Ectodermal cell (in vitro differentiated cells): Measurements from ENCODE around the gene SH3BP5.

Experiments used
- H3K27ac ChIP-seq: 2 replicates; pipeline ENCODE4 v1.7.0; 2013; ENCODE audit warnings: mild to moderate bottlenecking, low read depth, low read length; ENCODE audit not compliant: insufficient read depth, poor library complexity, severe bottlenecking
- H3K27me3 ChIP-seq: 2 replicates; pipeline ENCODE4 v1.7.0; 2013; ENCODE audit warnings: mild to moderate bottlenecking, low read length; ENCODE audit not compliant: insufficient read depth, control insufficient read depth, poor library complexity, severe bottlenecking
- H3K36me3 ChIP-seq: one replicate; pipeline ENCODE4 v1.7.0; 2013; ENCODE audit warnings: low read length; ENCODE audit not compliant: control insufficient read depth, insufficient read depth
- H3K4me1 ChIP-seq: one replicate; pipeline ENCODE4 v1.7.0; 2013; ENCODE audit warnings: low read length; ENCODE audit not compliant: control insufficient read depth, insufficient read depth
- H3K4me3 ChIP-seq: 2 replicates; pipeline ENCODE4 v1.7.0; 2013; ENCODE audit warnings: low read depth, low read length, control low read depth; ENCODE audit not compliant: insufficient read depth
- H3K9me3 ChIP-seq: 2 replicates; pipeline ENCODE4 v1.7.0; 2013; ENCODE audit warnings: mild to moderate bottlenecking, low read length, moderate library complexity; ENCODE audit not compliant: control insufficient read depth
- WGBS, 2 experiments: methylation state at CpG; one replicate each; pipeline ENCODE4 v1.1.7; 2013; ENCODE audit warnings: missing lambda C conversion rate in 2 of 2; 5-methylcytosine and 5-hydroxymethylcytosine counted together

SH3BP5 gene

DNA sequence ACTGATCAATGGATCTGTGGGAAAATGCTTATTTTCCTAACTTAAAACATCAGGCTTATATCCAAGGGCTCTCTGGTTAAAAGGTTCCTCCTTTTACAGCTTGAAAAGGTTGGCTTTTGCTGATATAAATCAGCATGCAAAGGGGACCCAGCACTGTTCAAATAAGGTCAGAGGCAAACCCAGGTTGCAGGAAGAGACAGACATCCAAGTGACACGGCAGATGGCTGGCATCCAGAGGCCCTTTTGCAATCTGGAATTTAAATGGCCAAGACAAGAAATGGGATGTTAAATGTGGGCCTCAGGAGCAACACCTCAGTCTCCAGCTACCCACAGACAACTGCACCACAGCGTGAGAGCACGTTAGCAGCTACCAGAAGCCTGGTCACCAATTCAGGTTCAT, 6.3 kb downstream of the SH3BP5 start:
- WGBS, 2 experiments = 88 to 93% methylated on average over 3 of the region's 3 CpGs
- Histone ChIP-seq H3K36me3 (no peaks in the 10 kb centered on the region), H3K9me3 (no peaks in the 10 kb centered on the region), H3K27ac (no peak overlapping the region), H3K27me3 (peaks cover 1% of the 10 kb centered on the region), H3K4me1 (peaks cover 28% of the 10 kb centered on the region), H3K4me3 (no peak overlapping the region)

DNA sequence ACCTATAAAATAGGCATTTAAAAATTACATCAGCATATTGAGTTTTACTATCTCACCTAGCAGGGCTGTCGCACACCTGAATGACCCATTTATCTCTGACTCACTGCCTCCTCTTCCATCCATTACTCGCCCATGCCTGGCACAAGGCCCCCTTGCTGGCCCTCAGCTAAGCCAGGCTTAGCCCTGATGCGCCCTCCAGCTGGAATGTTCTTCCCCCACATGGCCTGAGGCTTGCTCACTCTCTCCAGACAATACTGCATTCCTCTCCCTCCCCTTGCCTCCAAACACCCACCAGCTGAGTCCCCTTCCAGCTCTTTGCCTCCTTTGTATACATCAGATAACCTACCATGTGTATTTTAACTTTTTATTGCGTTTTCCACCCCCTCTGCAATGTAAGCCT, 7.2 kb downstream of the SH3BP5 start:
- H3K27me3 ChIP-seq = no peaks in the 10 kb centered on the region
- H3K9me3 ChIP-seq = no peaks in the 10 kb centered on the region
- WGBS, 2 experiments = 55 to 57% methylated on average over 4 of the region's 4 CpGs
- no peak overlapping the region for H3K4me3 ChIP-seq
- H3K36me3 ChIP-seq = no peaks in the 10 kb centered on the region
- peaks cover 21% of the 10 kb centered on the region for H3K4me1 ChIP-seq
- H3K27ac ChIP-seq = no peak overlapping the region

DNA sequence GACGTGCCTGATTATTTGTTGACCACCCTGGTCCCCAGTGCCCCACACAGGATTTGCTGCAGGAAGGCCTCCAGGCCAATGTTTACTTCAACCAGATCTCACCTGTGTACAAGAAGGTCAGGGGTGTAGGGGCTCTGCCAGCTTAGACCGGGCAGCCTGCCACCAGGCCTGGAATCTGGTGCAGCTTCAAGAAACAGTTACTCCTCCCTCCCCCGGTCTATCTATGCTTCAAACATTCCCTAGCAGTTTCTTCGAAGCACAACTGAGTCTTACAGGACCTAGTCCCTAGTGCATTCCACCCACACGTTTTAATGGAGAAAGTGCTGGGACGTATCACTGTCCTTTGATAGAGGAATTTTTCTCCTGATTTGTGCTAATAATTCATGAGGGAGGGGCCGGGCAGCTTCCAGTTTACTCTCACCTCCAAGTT, 8.0 kb downstream of the SH3BP5 start:
- no peaks in the 10 kb centered on the region for H3K36me3 ChIP-seq
- H3K4me1 ChIP-seq = peaks cover 17% of the 10 kb centered on the region
- 78 to 80% methylated on average over 7 of the region's 7 CpGs for WGBS, 2 experiments
- no peaks in the 10 kb centered on the region for H3K27me3 ChIP-seq
- no peak overlapping the region for H3K4me3 ChIP-seq
- no peaks in the 10 kb centered on the region for H3K9me3 ChIP-seq
- no peak overlapping the region for H3K27ac ChIP-seq

DNA sequence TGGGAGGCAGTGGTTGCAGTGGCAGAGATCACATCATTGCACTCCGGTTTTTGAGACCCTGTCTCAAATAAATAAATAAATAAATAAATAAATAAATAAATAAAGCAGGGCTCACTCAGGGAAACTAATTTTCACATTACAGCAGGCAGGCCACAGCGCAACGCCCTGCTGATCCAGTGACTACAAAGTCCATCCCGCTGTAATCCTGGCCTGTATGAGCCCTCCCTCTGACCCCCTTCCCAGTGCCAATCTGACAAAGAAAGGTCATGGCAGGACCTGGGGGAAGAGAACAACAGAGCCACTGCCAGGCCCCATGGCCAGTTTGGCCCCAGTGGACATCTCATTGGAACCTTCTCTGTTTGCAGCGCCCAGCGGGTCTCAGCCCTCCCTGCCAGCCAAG, 9.3 kb downstream of the SH3BP5 start:
- Histone ChIP-seq H3K9me3 (no peaks in the 10 kb centered on the region), H3K4me3 (no peak overlapping the region), H3K27me3 (no peaks in the 10 kb centered on the region), H3K36me3 (no peaks in the 10 kb centered on the region), H3K4me1 (peaks cover 15% of the 10 kb centered on the region), H3K27ac (no peak overlapping the region)
- 91 to 94% methylated on average over 5 of the region's 6 CpGs for WGBS, 2 experiments

DNA sequence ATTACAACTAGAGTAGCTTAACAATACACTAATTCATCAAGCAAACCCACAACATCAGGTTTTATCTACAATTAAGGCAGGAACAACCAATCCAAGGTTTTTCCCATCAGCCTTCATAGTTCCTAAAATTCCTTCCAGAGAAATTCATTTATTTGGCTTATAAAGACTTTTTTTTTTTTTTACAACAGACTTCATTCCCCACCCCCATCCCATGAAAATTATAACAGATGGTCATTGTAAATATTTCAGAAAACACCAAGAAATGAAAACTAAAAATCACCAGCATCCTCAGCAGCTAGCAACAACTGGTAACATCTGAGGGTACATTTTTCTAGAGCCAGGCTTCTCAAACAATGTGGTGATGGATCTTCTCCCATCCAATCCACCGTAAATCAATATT, 11.0 kb downstream of the SH3BP5 start:
- Histone ChIP-seq H3K36me3 (no peaks in the 10 kb centered on the region), H3K27me3 (no peaks in the 10 kb centered on the region), H3K9me3 (no peaks in the 10 kb centered on the region), H3K4me3 (no peak overlapping the region), H3K27ac (no peak overlapping the region), H3K4me1 (peaks cover 19% of the 10 kb centered on the region)
- WGBS, 2 experiments = 100% methylated on average over 1 of the region's 1 CpG

DNA sequence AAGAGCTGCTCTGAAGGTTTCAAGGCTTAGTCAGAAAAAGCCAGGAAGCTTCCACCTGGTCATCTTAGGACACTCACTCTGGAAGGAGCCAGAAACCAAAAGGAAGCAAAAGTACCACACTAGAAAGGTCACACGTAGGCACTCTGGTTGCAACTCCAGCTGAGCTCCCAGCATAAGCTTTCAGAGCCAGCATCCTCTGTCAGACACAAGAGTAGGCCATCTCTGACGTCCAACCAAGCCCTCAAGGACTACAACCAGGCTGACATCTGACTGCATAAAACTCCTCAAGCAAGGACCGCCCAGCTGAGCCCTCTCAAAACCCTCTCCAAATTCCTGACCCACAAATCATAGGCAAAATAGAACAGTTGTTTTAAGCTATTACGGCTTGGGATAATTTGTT, 12.8 kb downstream of the SH3BP5 start:
- Histone ChIP-seq H3K27me3 (no peaks in the 10 kb centered on the region), H3K4me1 (peaks cover 16% of the 10 kb centered on the region), H3K4me3 (no peak overlapping the region), H3K27ac (no peak overlapping the region), H3K9me3 (no peaks in the 10 kb centered on the region), H3K36me3 (no peaks in the 10 kb centered on the region)
- 71 to 80% methylated on average over 3 to 4 of the region's 4 CpGs for WGBS, 2 experiments

DNA sequence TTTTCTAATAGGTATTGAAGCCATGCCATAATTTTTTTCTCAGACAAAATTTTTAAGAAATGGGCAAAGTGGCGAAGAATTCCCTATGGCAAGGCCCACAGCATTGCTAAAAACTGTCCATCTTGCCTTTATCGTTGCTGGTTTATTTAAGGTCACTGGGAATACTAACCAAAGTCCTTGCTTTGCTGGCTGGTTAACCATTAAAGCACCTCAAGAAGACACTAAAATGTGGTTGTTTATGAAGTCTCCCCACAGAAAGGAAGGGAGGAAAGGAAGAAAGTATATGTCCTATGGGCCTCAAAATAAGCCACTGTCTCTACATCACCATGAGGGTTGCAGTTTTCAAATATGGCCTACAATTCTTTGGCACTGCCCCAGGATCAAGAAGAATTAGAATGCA, 13.2 kb downstream of the SH3BP5 start:
- no peaks in the 10 kb centered on the region for H3K9me3 ChIP-seq
- 96% methylated on average over 2 of the region's 2 CpGs for WGBS, 2 experiments
- H3K27me3 ChIP-seq = no peaks in the 10 kb centered on the region
- no peaks in the 10 kb centered on the region for H3K36me3 ChIP-seq
- peaks cover 16% of the 10 kb centered on the region for H3K4me1 ChIP-seq
- no peak overlapping the region for H3K4me3 ChIP-seq
- no peak overlapping the region for H3K27ac ChIP-seq

DNA sequence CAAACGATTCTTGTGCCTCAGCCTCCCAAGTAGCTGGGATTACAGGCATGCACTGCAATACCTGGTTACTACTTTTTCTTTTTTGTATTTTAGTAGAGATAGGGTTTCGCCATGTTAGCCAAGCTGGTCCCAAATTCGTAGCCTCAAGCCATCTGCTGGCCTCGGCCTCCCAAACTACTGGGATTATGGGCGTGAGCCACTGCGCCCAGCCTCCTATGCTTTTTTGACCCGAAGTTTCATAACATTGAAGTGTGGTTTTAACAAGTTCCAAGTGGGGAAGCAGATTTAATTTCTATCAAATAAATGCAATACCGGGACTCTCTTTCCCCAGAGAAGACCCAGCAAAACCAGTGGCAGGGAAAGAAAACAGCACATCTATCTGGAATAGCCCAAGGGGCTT, 13.7 kb downstream of the SH3BP5 start:
- peaks cover 18% of the 10 kb centered on the region for H3K4me1 ChIP-seq
- H3K9me3 ChIP-seq = no peaks in the 10 kb centered on the region
- 92 to 94% methylated on average over 8 of the region's 8 CpGs for WGBS, 2 experiments
- no peak overlapping the region for H3K4me3 ChIP-seq
- H3K36me3 ChIP-seq = no peaks in the 10 kb centered on the region
- no peaks in the 10 kb centered on the region for H3K27me3 ChIP-seq
- no peak overlapping the region for H3K27ac ChIP-seq

DNA sequence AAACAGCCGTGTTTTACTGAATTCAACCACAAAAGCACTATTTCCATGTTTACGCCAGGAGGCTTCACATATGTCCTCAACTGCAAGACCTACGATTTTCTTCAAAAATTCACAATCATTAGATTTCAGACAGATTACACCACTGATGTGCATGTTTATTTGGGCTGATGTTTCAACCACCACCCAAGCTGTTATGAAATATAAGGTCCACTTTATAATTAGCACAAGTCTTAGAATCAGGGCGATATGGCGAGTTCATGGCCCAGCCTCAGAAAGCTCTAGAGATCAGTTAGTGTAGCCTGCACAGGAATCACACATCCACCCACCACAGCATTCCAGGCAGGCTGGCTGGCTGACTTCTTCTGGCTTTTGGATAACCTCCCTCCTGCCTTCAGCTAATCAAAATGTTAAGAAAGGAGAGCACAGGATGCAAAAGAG, 15.4 kb downstream of the SH3BP5 start:
- Histone ChIP-seq H3K4me1 (peaks cover 20% of the 10 kb centered on the region), H3K27me3 (no peaks in the 10 kb centered on the region), H3K36me3 (no peaks in the 10 kb centered on the region), H3K27ac (no peak overlapping the region), H3K4me3 (no peak overlapping the region), H3K9me3 (no peaks in the 10 kb centered on the region)
- 90 to 92% methylated on average over 5 of the region's 5 CpGs for WGBS, 2 experiments

DNA sequence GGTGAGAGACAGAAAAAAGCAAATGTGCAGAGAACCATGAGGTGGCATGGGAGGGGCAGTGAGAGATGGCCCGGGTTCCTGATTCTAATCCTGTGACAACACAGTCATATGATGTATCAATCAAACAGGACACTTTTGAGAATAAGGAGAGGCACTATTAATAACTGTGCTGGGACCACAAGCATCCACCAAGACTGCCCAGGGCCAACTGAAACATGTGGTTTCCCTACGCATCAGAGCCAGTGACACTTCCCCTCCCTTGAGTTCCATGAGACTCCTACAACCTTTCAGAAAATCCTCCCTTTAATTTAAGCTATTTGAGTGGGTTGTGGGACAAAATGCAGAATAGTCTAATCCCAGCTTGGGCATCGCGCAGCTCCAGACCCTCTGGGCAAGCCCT, 17.4 kb downstream of the SH3BP5 start:
- no peaks in the 10 kb centered on the region for H3K36me3 ChIP-seq
- WGBS, 2 experiments = 89 to 93% methylated on average over 4 of the region's 4 CpGs
- H3K9me3 ChIP-seq = no peaks in the 10 kb centered on the region
- peaks cover 28% of the 10 kb centered on the region for H3K4me1 ChIP-seq
- no peak overlapping the region for H3K27ac ChIP-seq
- H3K27me3 ChIP-seq = no peaks in the 10 kb centered on the region
- no peak overlapping the region for H3K4me3 ChIP-seq

DNA sequence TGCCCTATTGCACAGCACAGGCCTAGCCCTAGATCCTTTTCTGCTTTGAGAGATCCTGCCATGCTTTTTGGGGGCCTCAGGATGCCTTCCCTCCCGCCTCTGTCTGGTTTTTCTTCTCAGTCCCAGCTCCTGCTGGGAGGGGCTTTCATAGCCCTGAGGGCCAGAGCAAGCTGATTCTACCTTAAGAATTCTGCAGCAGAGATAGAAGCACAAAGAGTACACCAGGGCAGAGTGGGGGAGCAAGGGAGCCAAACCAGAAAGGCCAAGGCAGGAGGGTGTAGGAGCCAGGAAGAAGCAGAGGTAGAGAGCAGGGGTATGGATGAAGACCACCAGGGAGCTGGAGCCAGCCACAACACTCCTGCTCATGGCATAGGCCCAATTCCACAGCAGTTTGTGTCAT, 18.1 kb downstream of the SH3BP5 start:
- Histone ChIP-seq H3K27me3 (no peaks in the 10 kb centered on the region), H3K4me3 (no peak overlapping the region), H3K36me3 (no peaks in the 10 kb centered on the region), H3K4me1 (peaks cover 34% of the 10 kb centered on the region), H3K27ac (no peak overlapping the region), H3K9me3 (no peaks in the 10 kb centered on the region)
- 28 to 29% methylated on average over 1 of the region's 1 CpG for WGBS, 2 experiments
